ENCODE data around the gene USP4. TPM values are rescaled to one million over a fixed set of nuclear protein-coding genes. Genes with fewer than 3 reads are reported as not detected.

The USP4 gene
- total RNA-seq, 1 experiment from 2014 or later = 54.1 TPM

DNA sequence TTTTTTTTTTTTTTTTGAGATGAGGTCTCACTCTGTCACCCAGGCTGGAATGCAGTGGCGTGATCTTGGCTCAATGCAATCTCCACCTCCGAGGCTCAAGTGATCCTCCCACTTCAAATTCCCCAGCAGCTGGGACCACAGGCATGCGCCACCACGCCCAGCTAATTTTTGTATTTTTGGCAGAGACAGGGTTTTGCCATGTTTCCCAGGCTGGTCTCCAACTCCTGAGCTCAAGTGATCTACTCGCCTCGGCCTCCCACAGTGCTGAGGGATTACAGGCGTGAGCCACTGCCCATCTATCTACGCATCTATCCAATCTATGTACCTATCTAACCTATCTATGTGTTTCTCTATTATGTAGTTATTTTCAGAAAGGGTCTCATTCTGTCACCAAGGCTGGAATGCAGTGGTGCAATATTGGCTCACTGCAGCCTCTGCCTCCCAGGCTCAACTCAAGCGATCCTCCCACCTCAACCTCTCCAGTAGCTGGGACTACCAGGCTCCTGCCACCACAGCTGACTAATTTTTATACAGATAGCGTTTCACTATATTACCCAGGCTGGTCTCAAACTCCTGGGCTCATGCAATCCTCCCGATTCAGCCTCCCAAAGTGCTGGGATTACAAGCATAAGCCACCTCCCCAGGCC is 38.5 kb upstream of the USP4 start:
- Mint-ChIP-seq H3K36me3 (ENCODE audit: insufficient read depth, unreplicated experiment) (peaks cover 28% of the 10 kb centered on the region), H3K4me1 (ENCODE audit: insufficient read depth, unreplicated experiment) (peaks cover 20% of the 10 kb centered on the region), H3K4me3 (ENCODE audit: unreplicated experiment) (peak overlapping the region; percentile 9), H3K9me3 (ENCODE audit: unreplicated experiment) (no peaks in the 10 kb centered on the region), H3K27ac (ENCODE audit: low read depth, unreplicated experiment) (peak overlapping the region; percentile 70), H3K27me3 (ENCODE audit: insufficient read depth, unreplicated experiment) (no peaks in the 10 kb centered on the region)
- BruUV-seq (replicated peaks) = no TSS peak
- peak; percentile 84 for DNase-seq (ENCODE audit: unreplicated experiment)
- CTCF ChIA-PET = interaction anchor here (1.3 kb wide), 1 partner anchor 71 kb away, joined by 4 read pairs; no protein-coding TSS in a partner anchor
- intact Hi-C loops (cut with micrococcal nuclease) = loop anchor here (1.0 to 5.0 kb wide), 2 partner anchors 20 to 34 kb away; partner anchors contain the start of genes GPX1, RHOA and TCTA
- POLR2A ChIA-PET = interaction anchor here (0.6 to 2.9 kb wide), 8 partner anchors 10 to 358 kb away, joined by 3 to 13 read pairs (median 3); partner anchors contain the start of genes GPX1, RHOA, TCTA and USP4
- TF ChIP-seq, protein P1, sequence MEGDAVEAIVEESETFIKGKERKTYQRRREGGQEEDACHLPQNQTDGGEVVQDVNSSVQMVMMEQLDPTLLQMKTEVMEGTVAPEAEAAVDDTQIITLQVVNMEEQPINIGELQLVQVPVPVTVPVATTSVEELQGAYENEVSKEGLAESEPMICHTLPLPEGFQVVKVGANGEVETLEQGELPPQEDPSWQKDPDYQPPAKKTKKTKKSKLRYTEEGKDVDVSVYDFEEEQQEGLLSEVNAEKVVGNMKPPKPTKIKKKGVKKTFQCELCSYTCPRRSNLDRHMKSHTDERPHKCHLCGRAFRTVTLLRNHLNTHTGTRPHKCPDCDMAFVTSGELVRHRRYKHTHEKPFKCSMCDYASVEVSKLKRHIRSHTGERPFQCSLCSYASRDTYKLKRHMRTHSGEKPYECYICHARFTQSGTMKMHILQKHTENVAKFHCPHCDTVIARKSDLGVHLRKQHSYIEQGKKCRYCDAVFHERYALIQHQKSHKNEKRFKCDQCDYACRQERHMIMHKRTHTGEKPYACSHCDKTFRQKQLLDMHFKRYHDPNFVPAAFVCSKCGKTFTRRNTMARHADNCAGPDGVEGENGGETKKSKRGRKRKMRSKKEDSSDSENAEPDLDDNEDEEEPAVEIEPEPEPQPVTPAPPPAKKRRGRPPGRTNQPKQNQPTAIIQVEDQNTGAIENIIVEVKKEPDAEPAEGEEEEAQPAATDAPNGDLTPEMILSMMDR (IDR thresholded peaks at IDR 0.05; ENCODE audit: unreplicated experiment) = no peak

DNA sequence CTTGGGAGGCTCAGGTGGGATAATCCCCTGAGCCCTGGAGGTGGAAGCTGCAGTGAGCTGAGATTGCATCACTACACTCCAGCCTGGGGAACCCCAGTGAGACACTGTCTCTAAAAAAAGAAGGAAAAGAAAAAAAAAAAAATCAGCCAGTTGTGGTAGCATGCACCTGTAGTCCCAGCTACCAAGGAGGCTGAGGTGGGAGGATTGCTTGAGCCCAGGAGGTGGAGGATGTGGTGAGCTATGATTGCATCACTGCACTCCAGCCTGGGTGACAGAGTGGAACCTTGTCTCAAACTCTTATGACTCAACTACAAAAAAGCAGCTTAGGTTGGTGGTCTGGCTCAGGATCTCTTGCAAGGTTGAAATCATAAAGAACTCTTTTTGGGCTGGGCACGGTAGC is 37.6 kb upstream of the USP4 start:
- intact Hi-C loops (cut with micrococcal nuclease) = loop anchor here (5.0 kb wide), 1 partner anchor 35 kb away; the partner anchor contains the start of genes RHOA and TCTA
- TF ChIP-seq, protein P1 (IDR thresholded peaks at IDR 0.05; ENCODE audit: unreplicated experiment) = no peak
- Mint-ChIP-seq H3K4me1 (ENCODE audit: insufficient read depth, unreplicated experiment) (peaks cover 20% of the 10 kb centered on the region), H3K9me3 (ENCODE audit: unreplicated experiment) (no peaks in the 10 kb centered on the region), H3K36me3 (ENCODE audit: insufficient read depth, unreplicated experiment) (peaks cover 36% of the 10 kb centered on the region), H3K4me3 (ENCODE audit: unreplicated experiment) (no peak overlapping the region), H3K27me3 (ENCODE audit: insufficient read depth, unreplicated experiment) (no peaks in the 10 kb centered on the region), H3K27ac (ENCODE audit: low read depth, unreplicated experiment) (peak overlapping the region; percentile 70)
- BruUV-seq (replicated peaks) = no TSS peak
- ChIA-PET CTCF (interaction anchor here (1.3 kb wide), 1 partner anchor 71 kb away, joined by 4 read pairs; no protein-coding TSS in a partner anchor), POLR2A (interaction anchor here (0.8 to 2.9 kb wide), 4 partner anchors 19 to 68 kb away, joined by 3 to 13 read pairs (median 5); partner anchors contain the start of genes GPX1 and USP4)
- peak; percentile 60 for DNase-seq (ENCODE audit: unreplicated experiment)

DNA sequence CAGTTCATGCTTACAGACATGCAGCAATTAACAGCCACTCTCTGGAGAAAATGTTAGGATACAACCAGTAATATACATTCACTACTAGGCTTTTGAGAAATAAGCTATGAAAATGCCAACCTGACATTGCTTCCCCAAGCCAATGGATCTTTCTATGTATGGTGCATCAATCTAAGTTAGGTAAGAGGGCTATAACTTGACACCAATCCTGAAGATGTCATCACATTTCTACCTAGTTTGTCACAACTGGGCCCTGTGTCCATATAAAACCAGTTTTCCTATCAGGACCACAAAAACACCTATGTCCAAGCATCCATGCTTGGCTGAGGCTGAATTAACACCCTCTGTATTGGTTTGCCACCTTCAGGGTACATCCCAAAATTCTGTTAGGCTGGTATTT is 32.1 kb upstream of the USP4 start:
- BruUV-seq (replicated peaks) = no TSS peak
- H3K4me3 Mint-ChIP-seq (ENCODE audit: unreplicated experiment) = no peak overlapping the region
- no peaks in the 10 kb centered on the region for H3K27me3 Mint-ChIP-seq (ENCODE audit: insufficient read depth, unreplicated experiment)
- DNase-seq (ENCODE audit: unreplicated experiment) = no peak
- ChIA-PET POLR2A (no interaction called here), CTCF (interaction anchor here (0.7 kb wide), 1 partner anchor 574 kb away, joined by 3 read pairs; no protein-coding TSS in a partner anchor)
- no peak overlapping the region for H3K27ac Mint-ChIP-seq (ENCODE audit: low read depth, unreplicated experiment)
- intact Hi-C loops (cut with micrococcal nuclease) = no loop called here
- TF ChIP-seq, protein P1 (IDR thresholded peaks at IDR 0.05; ENCODE audit: unreplicated experiment) = no peak
- H3K36me3 Mint-ChIP-seq (ENCODE audit: insufficient read depth, unreplicated experiment) = peaks cover 75% of the 10 kb centered on the region
- no peaks in the 10 kb centered on the region for H3K9me3 Mint-ChIP-seq (ENCODE audit: unreplicated experiment)
- peaks cover 2% of the 10 kb centered on the region for H3K4me1 Mint-ChIP-seq (ENCODE audit: insufficient read depth, unreplicated experiment)

DNA sequence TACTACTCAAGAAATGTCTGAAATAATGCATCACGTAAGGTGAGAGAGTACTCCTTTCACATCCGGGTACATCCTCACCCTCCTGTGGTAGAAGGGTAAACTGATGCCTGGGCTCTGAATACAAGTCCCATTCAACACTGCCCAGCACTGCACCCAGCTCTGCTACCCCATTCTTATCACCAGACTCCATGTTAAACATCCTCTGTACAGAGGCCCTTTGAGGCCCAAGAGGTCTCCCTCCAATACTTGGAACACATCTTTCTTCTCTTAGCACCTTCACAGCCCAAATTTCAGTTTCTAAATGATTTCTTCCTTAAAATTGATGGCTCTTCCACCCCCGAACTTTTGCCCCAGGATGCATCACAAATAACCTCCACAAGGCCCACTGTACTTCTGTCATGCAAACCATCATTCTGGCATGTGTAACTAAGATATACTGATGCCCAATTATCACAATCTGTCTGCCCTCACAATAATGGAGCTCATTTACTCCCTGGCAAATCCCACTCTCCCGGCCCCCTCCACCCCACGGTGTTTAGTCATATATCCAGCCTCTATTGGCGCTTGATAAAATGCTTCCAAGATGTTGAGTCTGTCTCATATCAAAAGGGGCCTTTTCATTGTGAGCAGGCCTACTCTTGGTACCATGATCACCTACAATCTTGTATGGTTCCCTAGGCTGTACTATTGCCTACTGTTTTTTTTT is 30.9 kb upstream of the USP4 start:
- Mint-ChIP-seq H3K4me1 (ENCODE audit: insufficient read depth, unreplicated experiment) (no peaks in the 10 kb centered on the region), H3K36me3 (ENCODE audit: insufficient read depth, unreplicated experiment) (peaks cover 87% of the 10 kb centered on the region), H3K9me3 (ENCODE audit: unreplicated experiment) (no peaks in the 10 kb centered on the region), H3K27me3 (ENCODE audit: insufficient read depth, unreplicated experiment) (no peaks in the 10 kb centered on the region), H3K27ac (ENCODE audit: low read depth, unreplicated experiment) (peak overlapping the region; percentile 49), H3K4me3 (ENCODE audit: unreplicated experiment) (no peak overlapping the region)
- intact Hi-C loops (cut with micrococcal nuclease) = no loop called here
- DNase-seq (ENCODE audit: unreplicated experiment) = no peak
- ChIA-PET POLR2A (interaction anchor here (0.7 to 1.0 kb wide), 3 partner anchors 11 to 250 kb away, joined by 4 read pairs; partner anchors contain the start of gene USP19), CTCF (interaction anchor here (0.7 kb wide), 1 partner anchor 31 kb away, joined by 6 read pairs; the partner anchor contains the start of gene USP4)
- TF ChIP-seq, protein P1 (IDR thresholded peaks at IDR 0.05; ENCODE audit: unreplicated experiment) = no peak
- no TSS peak for BruUV-seq (replicated peaks)
